ENCODE data around the gene PBX4.
A peak's percentile ranks its signal among the peaks of the same experiment; 100 is the strongest.
"Not testable (repeated sequence)": the region's sequence is repeated elsewhere in the genome, so short reads cannot be mapped to it uniquely, and the experiment has no call there.

PBX4 gene

GRCh38 chr19:19618219-19619051 is at the start of gene PBX4:
PBX4 (minus strand) TSS chr19:19618687; CDS start chr19:19618629, 58 bp downstream.
- H3K4me3 ChIP-seq (ENCODE audit: severe bottlenecking), result peak within 1 kb of the TSS; percentile 47
- H3K27ac ChIP-seq (ENCODE audit: poor library complexity, severe bottlenecking), result no peak within 1 kb of the TSS
- peaks cover 11% of the 10 kb centered on the region for H3K4me1 ChIP-seq (ENCODE audit: insufficient read depth, poor library complexity, severe bottlenecking)
- 0 out of 2 replicates have a peak, but pooled peaks cover 2% of the 10 kb centered on the region for H3K36me3 ChIP-seq (ENCODE audit: low read depth)
- ATAC-seq (ENCODE audit: low read depth) (peak; percentile 95), DNase-seq (ENCODE audit: low spot score) (peak; percentile 95)
- no peaks in the 10 kb centered on the region for H3K27me3 ChIP-seq (ENCODE audit: insufficient read depth, poor library complexity, severe bottlenecking)
- no peaks in the 10 kb centered on the region for H3K9me3 ChIP-seq (ENCODE audit: severe bottlenecking)
- TF ChIP-seq CTCF (IDR thresholded peaks at IDR 0.05; ENCODE audit: poor library complexity, severe bottlenecking), result no peak

GRCh38 chr19:19665420-19665948 is 47.0 kb upstream of the PBX4 start:
- H3K9me3 ChIP-seq (ENCODE audit: severe bottlenecking); H3K27me3 ChIP-seq (ENCODE audit: insufficient read depth, poor library complexity, severe bottlenecking); DNase-seq (ENCODE audit: low spot score); H3K4me1 ChIP-seq (ENCODE audit: insufficient read depth, poor library complexity, severe bottlenecking); ATAC-seq (ENCODE audit: low read depth); H3K27ac ChIP-seq (ENCODE audit: poor library complexity, severe bottlenecking); H3K4me3 ChIP-seq (ENCODE audit: severe bottlenecking): not testable (repeated sequence)
- H3K36me3 ChIP-seq (ENCODE audit: low read depth), result peaks cover 16% of the 10 kb centered on the region

GRCh38 chr19:19663256-19664120 is 45.0 kb upstream of the PBX4 start, which contains the start of gene ATP13A1:
ATP13A1 (minus strand) TSS chr19:19663676; CDS start chr19:19663666, 10 bp downstream.
- Histone ChIP-seq H3K27ac (ENCODE audit: poor library complexity, severe bottlenecking) (peak within 1 kb of the TSS; percentile 58), H3K4me3 (ENCODE audit: severe bottlenecking) (peak within 1 kb of the TSS; percentile 99), H3K27me3 (ENCODE audit: insufficient read depth, poor library complexity, severe bottlenecking) (no peaks in the 10 kb centered on the region), H3K4me1 (ENCODE audit: insufficient read depth, poor library complexity, severe bottlenecking) (peaks cover 4% of the 10 kb centered on the region), H3K36me3 (ENCODE audit: low read depth) (peaks cover 33% of the 10 kb centered on the region), H3K9me3 (ENCODE audit: severe bottlenecking) (no peaks in the 10 kb centered on the region)
- DNase-seq (ENCODE audit: low spot score), result peak; percentile 97
- ATAC-seq (ENCODE audit: low read depth), result peak; percentile 93
- no peak for TF ChIP-seq CTCF (IDR thresholded peaks at IDR 0.05; ENCODE audit: poor library complexity, severe bottlenecking)

- no peak for DNase-seq (ENCODE audit: low spot score)
- peaks cover 4% of the 10 kb centered on the region for H3K4me1 ChIP-seq (ENCODE audit: insufficient read depth, poor library complexity, severe bottlenecking)
- H3K27ac ChIP-seq (ENCODE audit: poor library complexity, severe bottlenecking), result peak overlapping the region; percentile 58
- peaks cover 40% of the 10 kb centered on the region for H3K36me3 ChIP-seq (ENCODE audit: low read depth)
- ATAC-seq (ENCODE audit: low read depth), result no peak; the same call in 2 of the 3 replicates
- no peaks in the 10 kb centered on the region for H3K27me3 ChIP-seq (ENCODE audit: insufficient read depth, poor library complexity, severe bottlenecking)
- H3K9me3 ChIP-seq (ENCODE audit: severe bottlenecking), result no peaks in the 10 kb centered on the region
- TF ChIP-seq CTCF (IDR thresholded peaks at IDR 0.05; ENCODE audit: poor library complexity, severe bottlenecking), result no peak
- H3K4me3 ChIP-seq (ENCODE audit: severe bottlenecking), result peak overlapping the region; percentile 99
Measured at GRCh38 chr19:19662871-19663255, 44.4 kb upstream of the PBX4 start.

- DNase-seq (ENCODE audit: low spot score) (no peak), ATAC-seq (ENCODE audit: low read depth) (no peak)
- H3K9me3 ChIP-seq (ENCODE audit: severe bottlenecking), result no peaks in the 10 kb centered on the region
- H3K36me3 ChIP-seq (ENCODE audit: low read depth), result peaks cover 45% of the 10 kb centered on the region
- no peaks in the 10 kb centered on the region for H3K27me3 ChIP-seq (ENCODE audit: insufficient read depth, poor library complexity, severe bottlenecking)
- no peak for TF ChIP-seq CTCF (IDR thresholded peaks at IDR 0.05; ENCODE audit: poor library complexity, severe bottlenecking)
- peaks cover 4% of the 10 kb centered on the region for H3K4me1 ChIP-seq (ENCODE audit: insufficient read depth, poor library complexity, severe bottlenecking)
- H3K27ac ChIP-seq (ENCODE audit: poor library complexity, severe bottlenecking), result peak overlapping the region; percentile 58
- peak overlapping the region; percentile 99 for H3K4me3 ChIP-seq (ENCODE audit: severe bottlenecking)
Measured at GRCh38 chr19:19662344-19662743, 43.9 kb upstream of the PBX4 start.

All from RWPE2 (cell line).